ENCODE measurements around the gene KPNA1.

The KPNA1 gene

DNA sequence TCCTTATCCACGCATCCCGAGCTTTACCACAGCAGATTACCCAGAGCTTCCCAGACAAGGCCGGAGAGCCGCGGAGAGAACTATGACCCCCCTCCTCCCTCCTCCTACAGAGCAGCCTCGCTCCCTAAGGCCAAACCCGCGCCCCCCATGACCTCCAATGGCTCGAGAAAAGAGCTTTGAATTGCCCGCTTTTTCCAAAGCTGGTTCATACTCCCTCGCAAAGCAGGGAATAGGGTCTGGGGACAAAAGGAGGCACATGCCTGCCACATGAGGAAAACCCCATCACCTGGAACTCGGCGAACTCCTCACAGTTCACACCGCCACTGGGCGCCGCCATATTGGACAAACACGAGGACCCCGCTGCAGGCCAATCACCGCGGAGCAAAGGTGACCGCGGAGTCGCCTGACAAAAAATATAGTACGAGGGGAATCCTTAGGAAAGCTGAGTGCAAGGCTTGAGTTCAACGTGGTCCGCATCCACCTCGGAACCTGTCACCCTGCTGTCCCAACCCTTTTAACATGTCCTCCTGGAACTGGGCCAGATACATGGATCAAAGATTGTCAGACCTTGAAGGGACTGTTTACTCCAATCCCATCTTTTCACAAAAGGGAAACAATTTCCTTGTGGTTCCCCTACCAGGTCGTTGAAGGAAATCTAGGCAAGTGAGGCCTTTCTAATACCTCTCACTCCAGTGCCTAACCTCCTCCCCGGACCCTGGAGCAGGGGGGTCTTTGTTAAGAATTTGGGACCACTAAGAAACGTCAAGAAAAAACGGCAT lies 131.7 kb downstream of the KPNA1 start, which contains the start of gene MIX23:
MIX23 (minus strand) TSS at position 344 of the 779 bp plus-strand sequence; CDS start at position 337, 7 bp downstream.
- DNase-seq (ENCODE audit: low spot score), result peak; percentile 87

DNA sequence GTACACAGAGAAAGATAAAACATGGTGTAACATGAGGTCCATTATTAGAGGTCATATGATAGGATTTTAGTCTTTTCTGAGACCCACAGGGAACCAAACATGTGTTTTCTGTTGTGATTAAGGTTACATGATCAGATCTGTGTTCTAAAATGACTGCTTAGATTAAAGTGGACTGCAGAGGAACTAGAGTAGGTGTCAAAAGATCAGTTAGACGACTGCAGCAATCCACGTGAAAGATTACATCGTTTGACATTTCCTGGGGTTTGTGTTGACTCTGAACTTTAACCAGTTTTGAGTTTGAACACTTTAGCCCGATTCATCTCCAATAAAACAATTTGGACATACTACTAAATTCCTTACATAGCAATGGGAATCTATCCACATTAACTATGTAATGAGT lies 136.8 kb downstream of the KPNA1 start:
- DNase-seq (ENCODE audit: low spot score), result no peak

DNA sequence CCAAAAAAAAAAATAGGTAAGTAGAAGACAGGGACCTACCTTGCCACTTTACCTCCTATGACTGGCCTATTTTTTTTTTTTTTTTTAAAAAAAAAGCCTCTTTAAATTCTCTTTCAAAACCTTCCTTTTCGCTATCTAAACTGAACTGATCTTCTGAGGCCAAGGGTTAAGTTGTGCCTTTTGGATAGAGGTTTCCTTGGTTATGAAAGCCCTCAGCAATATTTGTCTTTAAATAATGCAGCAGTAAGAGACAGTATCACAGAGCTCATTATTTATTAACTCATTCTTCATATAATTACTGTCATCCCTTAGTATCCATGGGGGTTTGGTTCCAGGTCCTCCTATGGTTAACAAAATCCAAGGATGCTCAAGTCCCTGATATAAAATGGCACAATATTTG lies 140.7 kb downstream of the KPNA1 start:
- no peak for DNase-seq (ENCODE audit: low spot score)
